Glomerular endothelial cell (primary cell): Measurements from ENCODE around the gene C22orf15. TPM values are rescaled to one million over a fixed set of nuclear protein-coding genes. Genes with fewer than 3 reads are reported as not detected.

Experiments
- DNase-seq: peaks from one replicate; pipeline ENCODE4 v3.0.0-alpha.2; 2011; ENCODE audit warnings: low read depth, low spot score; ENCODE audit errors: extremely low read depth
- total RNA-seq: library from RNA; depleted of rRNA; stranded (reverse); fragments of >200 nt; gene quantifications from 2 replicates; pipeline ENCODE4 v1.2.3, GENCODE V29; 2015

Gene C22orf15
- total RNA-seq, 1 donor from 2014 or later = 0.41 TPM

- DNase-seq = no peak
Measured at GRCh38 chr22:23786752-23787599, 24.2 kb downstream of the C22orf15 start, which contains the start of gene SMARCB1. TSS of gene SMARCB1 (plus strand) at chr22:23786966. CDS start at chr22:23787170, 204 bp downstream.

- no peak for DNase-seq
Measured at GRCh38 chr22:23787600-23787896, 24.8 kb downstream of the C22orf15 start.

GRCh38 chr22:23787910-23788309 lies 25.1 kb downstream of the C22orf15 start:
- DNase-seq = no peak

- DNase-seq = no peak
Measured at GRCh38 chr22:23789121-23789520, 26.3 kb downstream of the C22orf15 start.

GRCh38 chr22:23789638-23790037 lies 26.8 kb downstream of the C22orf15 start:
- no peak for DNase-seq

GRCh38 chr22:23790819-23791737 lies 28.3 kb downstream of the C22orf15 start:
- DNase-seq = no peak

- DNase-seq = no peak
Measured at GRCh38 chr22:23791738-23792645, 29.2 kb downstream of the C22orf15 start.

GRCh38 chr22:23793326-23793725 lies 30.5 kb downstream of the C22orf15 start:
- DNase-seq = no peak

GRCh38 chr22:23796461-23796860 lies 33.7 kb downstream of the C22orf15 start:
- DNase-seq = no peak

GRCh38 chr22:23800297-23801237 lies 37.8 kb downstream of the C22orf15 start:
- DNase-seq = no peak

GRCh38 chr22:23801238-23801821 lies 38.5 kb downstream of the C22orf15 start:
- DNase-seq = no peak

GRCh38 chr22:23801886-23802377 lies 39.1 kb downstream of the C22orf15 start:
- DNase-seq = no peak

- DNase-seq = no peak
Measured at GRCh38 chr22:23803001-23803819, 40.4 kb downstream of the C22orf15 start.

GRCh38 chr22:23804781-23805291 lies 42.0 kb downstream of the C22orf15 start:
- no peak for DNase-seq

- DNase-seq = no peak
Measured at GRCh38 chr22:23806837-23807236, 44.0 kb downstream of the C22orf15 start.

- DNase-seq = no peak
Measured at GRCh38 chr22:23812378-23812777, 49.6 kb downstream of the C22orf15 start.
